T-cell (primary cell): Measurements from ENCODE around the gene MPEG1. TPM values are rescaled to one million over a fixed set of nuclear protein-coding genes. Genes with fewer than 3 reads are reported as not detected.

Experiments used
- ATAC-seq, 4 experiments: fragments of 200-7000 bp in 3 of 4; fragments of 150-1000 bp in 1 of 4; cut with Tn5 transposase; replicated peaks in 1 of 4; 1 replicate in 3 of 4; 2 replicates in 1 of 4; pipeline ENCODE4 v1.10.0; 2021; ENCODE audit warnings: moderate library complexity in 3 of 4, mild to moderate bottlenecking in 2 of 4, moderate number of reproducible peaks in 1 of 4
- CTCF ChIA-PET, 2 donors: fragments of 300-600 bp; sonication (Branson Sonifier 250); formaldehyde crosslinking; loops; one replicate each; lab custom pipeline; 2022; ENCODE audit warnings: antibody characterized with exemption in 2 of 2; lab: Charles Lee
- POLR2A ChIA-PET, 2 donors: fragments of 300-600 bp; sonication (Branson Sonifier 250); formaldehyde crosslinking; loops; one replicate each; lab custom pipeline; 2022; ENCODE audit warnings: antibody characterized with exemption in 2 of 2; lab: Charles Lee
- DNase-seq, 35 experiments: peaks; one replicate each; pipeline versions ENCODE4 v3.0.0 to v3.0.0-alpha.2; 2013 to 2023
- H3K27ac ChIP-seq: one replicate; pipeline ENCODE4 v1.5.1; 2013; ENCODE audit warnings: low read length
- H3K27me3 ChIP-seq, 2 experiments: replicated peaks in 1 of 2; 1 replicate in 1 of 2; 2 replicates in 1 of 2; pipeline versions ENCODE4 v1.6.1 to v1.7.0; 2013; ENCODE audit warnings: low read length in 1 of 2, mixed read lengths in 1 of 2; ENCODE audit not compliant: control insufficient read depth in 2 of 2, insufficient read depth in 2 of 2; ENCODE audit errors: extremely low read depth in 1 of 2
- H3K36me3 ChIP-seq, 2 donors: 1 replicate in 1 of 2; 2 replicates in 1 of 2; pipeline versions ENCODE4 v1.6.1 to v1.7.0; 2013; ENCODE audit warnings: low read length in 1 of 2; ENCODE audit not compliant: control insufficient read depth in 2 of 2, insufficient read depth in 1 of 2; ENCODE audit errors: extremely low read depth in 1 of 2
- H3K4me1 ChIP-seq, 2 experiments: 1 replicate in 1 of 2; 2 replicates in 1 of 2; pipeline versions ENCODE4 v1.6.1 to v1.7.0; 2013; ENCODE audit warnings: low read length in 2 of 2, mixed read lengths in 1 of 2; ENCODE audit not compliant: insufficient read depth in 2 of 2, control insufficient read depth in 1 of 2; ENCODE audit errors: extremely low read depth in 1 of 2
- H3K4me3 ChIP-seq, 2 donors: 1 replicate in 1 of 2; 2 replicates in 1 of 2; pipeline versions ENCODE4 v1.5.1 to v1.7.0; 2013; ENCODE audit warnings: mild to moderate bottlenecking in 2 of 2, low read length in 1 of 2, moderate library complexity in 1 of 2; ENCODE audit not compliant: control insufficient read depth in 1 of 2; ENCODE audit errors: extremely low read depth in 1 of 2
- H3K9me3 ChIP-seq: 2 replicates; pipeline ENCODE4 v1.7.0; 2013
- H3K27ac Mint-ChIP-seq, 2 donors: one replicate each; pipeline ENCODE4 v1.8.0; 2020 to 2021; ENCODE audit warnings: mild to moderate bottlenecking in 2 of 2, mixed read lengths in 2 of 2
- H3K27me3 Mint-ChIP-seq, 2 donors: one replicate each; pipeline ENCODE4 v1.8.0; 2021 to 2022; ENCODE audit warnings: mixed read lengths in 2 of 2
- H3K36me3 Mint-ChIP-seq: one replicate; pipeline ENCODE4 v1.8.0; 2021; ENCODE audit warnings: mixed read lengths
- H3K4me1 Mint-ChIP-seq, 3 donors: one replicate each; pipeline ENCODE4 v1.8.0; 2020 to 2022; ENCODE audit warnings: mixed read lengths in 3 of 3, mild to moderate bottlenecking in 1 of 3
- H3K4me3 Mint-ChIP-seq, 3 donors: one replicate each; pipeline ENCODE4 v1.8.0; 2020 to 2022; ENCODE audit warnings: mild to moderate bottlenecking in 3 of 3, mixed read lengths in 3 of 3, moderate library complexity in 3 of 3
- H3K9me3 Mint-ChIP-seq, 3 donors: one replicate each; pipeline ENCODE4 v1.8.0; 2020 to 2022; ENCODE audit warnings: mixed read lengths in 3 of 3
- WGBS: methylation state at CpG from one replicate; pipeline ENCODE4 v1.1.5; 2013; ENCODE audit warnings: missing lambda C conversion rate; ENCODE audit not compliant: insufficient coverage; 5-methylcytosine and 5-hydroxymethylcytosine counted together
- total RNA-seq, 35 experiments: library from RNA in 6 of 35; stranded (reverse) in 6 of 35; fragments of 120-200 nt in 1 of 35; gene quantifications; one replicate each; pipeline versions ENCODE4 v1.2.1 to v1.2.4 and lab custom pipeline; 2013 to 2026

The MPEG1 gene
- total RNA-seq, 5 donors from 2014 or later (not counting 1 experiment from before 2014, with no cell fraction given) = 0.93 to 3.0 (median 1.4) TPM

DNA sequence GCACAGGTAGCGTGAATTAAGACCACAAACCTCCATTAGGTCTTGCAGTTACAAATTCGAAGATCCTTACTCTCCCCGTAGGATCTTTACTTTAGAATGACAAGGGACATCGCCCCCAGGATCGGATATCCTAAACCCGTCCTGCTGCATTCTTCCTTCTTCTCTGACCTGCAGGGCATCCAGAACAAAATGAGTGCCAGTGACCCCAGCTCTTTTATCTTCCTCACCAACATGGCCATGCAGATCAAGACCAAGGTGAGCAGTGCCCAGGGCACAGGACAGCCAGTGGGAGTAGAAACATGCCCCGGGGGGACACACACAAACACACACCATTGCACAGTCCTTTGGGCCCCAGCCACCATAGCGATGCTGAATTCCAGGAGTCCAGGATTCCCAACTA is 42.6 kb upstream of the MPEG1 start:
- H3K9me3 Mint-ChIP-seq = no peaks in the 10 kb centered on the region
- Histone ChIP-seq H3K27ac (no peak overlapping the region), H3K27me3 (peaks cover 0 to 11% of the 10 kb centered on the region in 2 experiments), H3K4me3 (no peak overlapping the region), H3K9me3 (no peaks in the 10 kb centered on the region), H3K36me3 (no peaks in the 10 kb centered on the region), H3K4me1 (no peaks in the 10 kb centered on the region)
- ATAC-seq (no peak), DNase-seq (no peak)
- ChIA-PET POLR2A (no interaction called here), CTCF (interaction anchor here in 1 of 2 donors (0.7 kb wide), 1 partner anchor 14 kb away, joined by 3 read pairs; no protein-coding TSS in a partner anchor)
- no peak overlapping the region for H3K27ac Mint-ChIP-seq
- WGBS = 87% methylated on average over 3 of the region's 8 CpGs
- peaks cover 0 to 2% of the 10 kb centered on the region in 2 donors for H3K27me3 Mint-ChIP-seq
- no peaks in the 10 kb centered on the region for H3K36me3 Mint-ChIP-seq
- no peak overlapping the region for H3K4me3 Mint-ChIP-seq
- peaks cover 0 to 7% (median 0%) of the 10 kb centered on the region in 3 donors for H3K4me1 Mint-ChIP-seq

DNA sequence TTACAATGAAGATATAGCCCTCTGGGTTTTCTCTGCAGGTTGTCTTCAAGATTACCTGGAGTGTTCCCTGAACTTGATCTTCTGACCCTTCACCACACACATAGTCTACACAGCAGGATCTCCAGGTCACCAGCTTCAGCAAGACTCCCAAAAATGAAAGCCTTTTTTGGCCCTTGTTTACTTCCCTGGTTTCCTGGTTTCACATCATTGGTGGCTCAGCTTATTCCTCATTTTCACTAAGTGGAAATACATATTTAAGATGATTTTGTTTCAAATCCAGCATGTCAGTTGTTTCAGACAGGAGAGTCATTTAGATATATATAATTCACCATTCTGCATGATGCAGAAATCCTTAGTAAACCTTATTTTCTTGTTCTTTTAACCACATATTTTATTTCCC is 41.6 kb upstream of the MPEG1 start:
- Mint-ChIP-seq H3K27me3 (peaks cover 0 to 2% of the 10 kb centered on the region in 2 donors), H3K27ac (no peak overlapping the region), H3K4me1 (peaks cover 0 to 7% (median 0%) of the 10 kb centered on the region in 3 donors), H3K9me3 (no peaks in the 10 kb centered on the region), H3K36me3 (no peaks in the 10 kb centered on the region), H3K4me3 (no peak overlapping the region)
- ChIA-PET CTCF (interaction anchor here in 1 of 2 donors (0.7 kb wide), 1 partner anchor 1613 kb away, joined by 7 read pairs; no protein-coding TSS in a partner anchor), POLR2A (no interaction called here)
- no peak overlapping the region for H3K27ac ChIP-seq
- ATAC-seq = no peak
- no peaks in the 10 kb centered on the region for H3K9me3 ChIP-seq
- no peaks in the 10 kb centered on the region for H3K36me3 ChIP-seq
- DNase-seq = no peak
- H3K4me1 ChIP-seq = no peaks in the 10 kb centered on the region
- H3K27me3 ChIP-seq = peaks cover 0 to 11% of the 10 kb centered on the region in 2 experiments
- no peak overlapping the region for H3K4me3 ChIP-seq

DNA sequence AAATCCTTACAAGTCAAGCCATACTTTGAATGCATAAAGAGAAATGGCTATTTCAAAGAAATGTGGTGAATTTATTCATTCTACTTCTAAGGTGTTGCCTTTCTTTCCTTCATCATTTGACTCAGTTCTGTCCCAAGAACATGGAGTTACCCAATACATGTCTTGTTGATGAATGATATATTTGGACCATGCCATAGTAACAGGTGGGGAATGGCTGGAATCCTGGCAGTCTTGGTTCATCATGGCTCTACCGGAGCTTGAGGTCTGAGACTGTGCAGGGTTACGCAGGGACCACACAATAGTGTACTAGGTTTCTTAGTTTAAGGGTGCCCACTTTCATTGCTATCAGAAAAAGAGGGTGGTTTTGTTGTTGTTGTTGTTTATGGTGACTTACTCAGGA is 40.3 kb upstream of the MPEG1 start:
- H3K9me3 Mint-ChIP-seq = no peaks in the 10 kb centered on the region
- POLR2A ChIA-PET = no interaction called here
- peaks cover 9 to 17% (median 10%) of the 10 kb centered on the region in 3 donors for H3K4me1 Mint-ChIP-seq
- no peaks in the 10 kb centered on the region for H3K36me3 ChIP-seq
- ATAC-seq (no peak), DNase-seq (no peak)
- H3K27ac Mint-ChIP-seq = no peak overlapping the region
- peaks cover 2 to 5% of the 10 kb centered on the region in 2 experiments for H3K4me1 ChIP-seq
- H3K36me3 Mint-ChIP-seq = no peaks in the 10 kb centered on the region
- H3K4me3 ChIP-seq = no peak overlapping the region
- H3K27me3 Mint-ChIP-seq = peaks cover 0 to 2% of the 10 kb centered on the region in 2 donors
- no peaks in the 10 kb centered on the region for H3K9me3 ChIP-seq
- CTCF ChIA-PET = no interaction called here
- no peak overlapping the region for H3K4me3 Mint-ChIP-seq
- H3K27ac ChIP-seq = no peak overlapping the region
- peaks cover 0 to 7% of the 10 kb centered on the region in 2 experiments for H3K27me3 ChIP-seq
- WGBS = 93% methylated on average over 2 of the region's 2 CpGs

DNA sequence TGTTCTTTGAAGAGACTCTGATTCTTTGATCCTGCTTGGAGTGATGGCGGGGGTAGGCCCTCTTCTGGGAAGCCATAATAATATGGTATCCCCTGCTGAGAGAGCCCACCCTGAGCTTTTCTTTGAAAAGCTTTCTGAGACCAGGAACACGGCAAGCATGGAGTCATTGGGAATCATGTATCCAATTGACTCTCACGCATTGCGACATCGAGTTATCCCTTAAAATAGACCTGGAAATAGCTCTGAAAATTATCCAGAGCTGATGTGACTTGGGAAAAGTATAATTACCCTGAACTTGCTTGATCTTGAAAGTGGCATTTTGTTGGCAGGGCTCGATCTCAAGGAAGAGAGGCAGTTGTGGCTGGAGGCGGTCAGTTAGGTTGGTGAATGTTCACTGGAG is 36.8 kb upstream of the MPEG1 start:
- no peaks in the 10 kb centered on the region for H3K36me3 ChIP-seq
- DNase-seq = no peak
- Mint-ChIP-seq H3K4me3 (no peak overlapping the region), H3K4me1 (peaks cover 23 to 32% (median 25%) of the 10 kb centered on the region in 3 donors), H3K9me3 (no peaks in the 10 kb centered on the region), H3K27ac (no peak overlapping the region), H3K36me3 (no peaks in the 10 kb centered on the region), H3K27me3 (no peaks in the 10 kb centered on the region)
- 83% methylated on average over 7 of the region's 7 CpGs for WGBS
- no peaks in the 10 kb centered on the region for H3K9me3 ChIP-seq
- H3K27me3 ChIP-seq = no peaks in the 10 kb centered on the region
- no peak overlapping the region for H3K4me3 ChIP-seq
- H3K27ac ChIP-seq = no peak overlapping the region
- POLR2A ChIA-PET = no interaction called here
- peaks cover 6 to 8% of the 10 kb centered on the region in 2 experiments for H3K4me1 ChIP-seq
- CTCF ChIA-PET = no interaction called here
- no peak for ATAC-seq

DNA sequence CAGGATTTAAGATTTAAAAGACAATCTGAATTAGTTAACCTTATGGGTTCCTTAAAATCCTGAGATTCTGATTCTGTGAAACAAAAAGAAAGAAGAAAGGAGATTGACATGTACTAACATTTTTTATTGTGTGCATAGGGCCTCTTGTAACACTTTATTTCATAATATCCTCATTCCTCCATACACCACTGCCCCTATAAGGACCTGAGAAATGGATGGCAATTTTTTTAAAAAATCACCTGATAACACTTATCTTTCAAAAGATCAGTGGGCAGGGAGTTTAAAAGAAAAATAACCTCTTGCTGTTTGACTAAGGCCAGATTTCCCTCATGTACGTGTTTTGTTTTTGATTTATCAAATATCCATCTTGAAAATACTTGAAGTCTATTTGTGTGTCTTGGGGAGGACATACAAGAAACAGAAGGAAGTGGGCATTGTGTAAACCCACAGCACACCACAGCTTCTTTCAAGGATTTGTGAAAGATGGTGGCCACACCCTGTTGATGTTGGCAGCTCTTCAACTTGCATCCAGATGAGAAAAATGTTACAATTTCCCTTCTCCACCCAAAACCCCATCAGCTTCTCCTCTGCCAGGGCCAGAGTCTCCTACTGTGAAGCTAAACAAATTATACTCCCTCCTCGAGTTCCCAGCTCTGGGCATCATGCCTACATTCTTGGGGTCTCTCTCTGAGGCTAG is 35.0 kb upstream of the MPEG1 start:
- H3K27me3 ChIP-seq = no peaks in the 10 kb centered on the region
- Mint-ChIP-seq H3K27ac (peak overlapping the region; percentile 63 to 71), H3K9me3 (no peaks in the 10 kb centered on the region), H3K36me3 (no peaks in the 10 kb centered on the region), H3K27me3 (peaks cover 0 to 1% of the 10 kb centered on the region in 2 donors), H3K4me3 (peak overlapping the region; percentile 0 to 15 (median 11)), H3K4me1 (peaks cover 23 to 32% (median 25%) of the 10 kb centered on the region in 3 donors)
- H3K9me3 ChIP-seq = no peaks in the 10 kb centered on the region
- H3K27ac ChIP-seq = no peak overlapping the region
- ATAC-seq (peak; percentile 63 to 74 (median 68)), DNase-seq (peak in 6 of 35 experiments; percentile 5 to 36 (median 16))
- ChIA-PET POLR2A (no interaction called here), CTCF (no interaction called here)
- no peak overlapping the region for H3K4me3 ChIP-seq
- no CpG with 5 or more reads among the region's 2 CpGs for WGBS
- H3K36me3 ChIP-seq = no peaks in the 10 kb centered on the region
- H3K4me1 ChIP-seq = peaks cover 6 to 8% of the 10 kb centered on the region in 2 experiments

DNA sequence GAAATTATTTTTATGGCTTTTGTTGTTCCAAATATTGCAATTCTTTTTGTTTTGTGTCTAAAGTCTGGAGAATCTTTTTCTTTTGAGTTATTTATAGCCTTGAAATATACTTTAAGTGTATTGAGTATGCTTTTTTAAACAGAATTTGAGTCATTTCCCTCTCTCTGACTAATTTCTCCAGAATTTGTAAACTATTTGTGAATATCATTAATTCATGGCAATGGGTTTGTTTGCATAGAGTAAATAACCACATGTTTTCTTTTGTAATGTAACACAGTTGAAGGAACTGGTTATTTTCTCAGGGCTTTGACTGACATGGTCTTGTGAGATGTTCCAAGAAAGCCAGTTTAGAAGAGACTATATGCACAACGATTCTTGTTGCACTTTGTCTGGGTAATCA is 30.9 kb upstream of the MPEG1 start:
- whole genome bisulfite sequencing = 100% methylated on average over 1 of the region's 1 CpG
- ATAC-seq (no peak), DNase-seq (no peak)
- Mint-ChIP-seq H3K4me3 (no peak overlapping the region), H3K4me1 (peaks cover 18 to 22% (median 21%) of the 10 kb centered on the region in 3 donors), H3K36me3 (no peaks in the 10 kb centered on the region), H3K27me3 (peaks cover 0 to 1% of the 10 kb centered on the region in 2 donors), H3K27ac (no peak overlapping the region), H3K9me3 (peaks cover 5 to 16% (median 9%) of the 10 kb centered on the region in 3 donors)
- H3K4me3 ChIP-seq = no peak overlapping the region
- ChIA-PET POLR2A (no interaction called here), CTCF (no interaction called here)
- H3K4me1 ChIP-seq = peaks cover 4 to 7% of the 10 kb centered on the region in 2 experiments
- no peaks in the 10 kb centered on the region for H3K36me3 ChIP-seq
- no peaks in the 10 kb centered on the region for H3K27me3 ChIP-seq
- H3K9me3 ChIP-seq = no peaks in the 10 kb centered on the region
- no peak overlapping the region for H3K27ac ChIP-seq
